GM19328 (cell line): ENCODE data around the gene EHD1.
A peak's percentile ranks its signal among the peaks of the same experiment; 100 is the strongest.

Experiments used
- ATAC-seq: cut with Tn5 transposase; IDR thresholded peaks from one replicate; pipeline ENCODE4 v1.9.1; 2021; ENCODE audit warnings: mild to moderate bottlenecking, moderate library complexity; ENCODE audit not compliant: unreplicated experiment

Gene EHD1

GRCh38 chr11:64891880-64892279 lies 13.5 kb upstream of the EHD1 start:
- no peak for ATAC-seq

GRCh38 chr11:64891215-64891848 lies 12.9 kb upstream of the EHD1 start:
- ATAC-seq: no peak

GRCh38 chr11:64890522-64890939 lies 12.1 kb upstream of the EHD1 start:
- no peak for ATAC-seq

- no peak for ATAC-seq
Observed at GRCh38 chr11:64888729-64889511, 10.5 kb upstream of the EHD1 start.

- ATAC-seq: no peak
Observed at GRCh38 chr11:64888406-64888728, 9.9 kb upstream of the EHD1 start.

- peak; percentile 65 for ATAC-seq
Observed at GRCh38 chr11:64887757-64888405, 9.5 kb upstream of the EHD1 start.

GRCh38 chr11:64887234-64887756 lies 8.9 kb upstream of the EHD1 start:
- ATAC-seq: no peak

- no peak for ATAC-seq
Observed at GRCh38 chr11:64885367-64886286, 7.2 kb upstream of the EHD1 start.

- ATAC-seq: no peak
Observed at GRCh38 chr11:64884019-64884418, 5.6 kb upstream of the EHD1 start.

- ATAC-seq: no peak
Observed at GRCh38 chr11:64883575-64883974, 5.2 kb upstream of the EHD1 start.

GRCh38 chr11:64882243-64882642 lies 3.8 kb upstream of the EHD1 start:
- no peak for ATAC-seq

GRCh38 chr11:64881476-64881875 lies 3.1 kb upstream of the EHD1 start:
- ATAC-seq: no peak

- ATAC-seq: no peak
Observed at GRCh38 chr11:64880240-64881001, 2.0 kb upstream of the EHD1 start.

GRCh38 chr11:64879244-64879900 lies 951 bp upstream of the EHD1 start:
- ATAC-seq: no peak

GRCh38 chr11:64878223-64878493 lies 263 bp downstream of the EHD1 start:
- no peak for ATAC-seq

- no peak for ATAC-seq
Observed at GRCh38 chr11:64877390-64878222, 815 bp downstream of the EHD1 start.

- ATAC-seq: no peak
Observed at GRCh38 chr11:64876835-64877341, 1.5 kb downstream of the EHD1 start.

- ATAC-seq: no peak
Observed at GRCh38 chr11:64876229-64876750, 2.1 kb downstream of the EHD1 start.
